Measurements from ENCODE around the gene MINDY4. TPM values are rescaled to one million over a fixed set of nuclear protein-coding genes. Genes with fewer than 3 reads are reported as not detected.
A peak's percentile ranks its signal among the peaks of the same experiment; 100 is the strongest.

The MINDY4 gene
- total and polyA plus RNA-seq, 8 donors, result 1.6 to 22.8 (median 6.4) TPM; not detected in 1

DNA sequence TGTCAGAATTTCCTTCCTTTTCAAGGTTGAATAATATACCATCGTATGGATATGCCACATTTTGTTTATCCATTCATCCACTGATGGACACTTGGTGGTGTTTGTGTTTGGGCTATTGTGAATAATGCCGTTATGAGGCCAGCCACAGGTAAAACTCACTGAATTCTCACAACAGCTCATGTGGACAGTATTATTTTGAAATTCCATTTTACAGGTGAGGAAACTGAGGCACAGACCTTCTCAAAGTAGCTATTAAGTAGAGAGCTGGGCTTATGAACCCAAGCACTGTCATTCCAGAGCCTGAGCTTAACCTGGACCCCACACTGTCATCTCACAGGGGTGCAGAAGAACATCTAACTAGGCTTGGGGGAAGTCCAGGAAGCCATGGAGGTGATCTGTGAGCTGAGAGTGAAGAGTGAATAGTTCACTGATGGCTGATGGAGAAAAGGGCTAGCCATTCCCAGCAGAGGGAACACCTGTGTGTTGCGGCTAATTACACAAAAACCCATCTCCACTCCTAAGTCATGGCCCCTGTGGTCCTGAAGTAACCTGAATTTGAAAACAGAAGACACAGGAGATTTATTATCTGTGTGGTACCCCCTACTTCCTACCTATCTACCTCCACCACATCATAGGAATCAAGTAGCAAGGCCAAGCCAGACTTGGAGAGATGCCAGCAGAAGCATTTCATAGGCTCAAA lies 10.6 kb upstream of the MINDY4 start:
- intact Hi-C loops (cut with DNase I; ENCODE audit: low total_unique reads), result no loop called here
- Histone ChIP-seq H3K4me3 (no peak overlapping the region), H3K36me3 (no peaks in the 10 kb centered on the region), H3K27me3 (no peaks in the 10 kb centered on the region), H3K27ac (peak overlapping the region in 2 of 5 donors; percentile 30 to 56), H3K9me3 (no peaks in the 10 kb centered on the region), H3K4me1 (peaks cover 8 to 70% (median 40%) of the 10 kb centered on the region in 4 donors)
- DNase-seq, result peak in 1 of 2 donors; percentile 56
- WGBS, 5 donors, result 92 to 96% (median 95%) methylated on average over 3 of the region's 3 CpGs
- TF ChIP-seq POLR2A (IDR thresholded peaks at IDR 0.05) (no peak), POLR2AphosphoS5 (IDR thresholded peaks at IDR 0.05) (no peak), EP300 (IDR thresholded peaks at IDR 0.05) (no peak)
- TF ChIP-seq, protein P1, sequence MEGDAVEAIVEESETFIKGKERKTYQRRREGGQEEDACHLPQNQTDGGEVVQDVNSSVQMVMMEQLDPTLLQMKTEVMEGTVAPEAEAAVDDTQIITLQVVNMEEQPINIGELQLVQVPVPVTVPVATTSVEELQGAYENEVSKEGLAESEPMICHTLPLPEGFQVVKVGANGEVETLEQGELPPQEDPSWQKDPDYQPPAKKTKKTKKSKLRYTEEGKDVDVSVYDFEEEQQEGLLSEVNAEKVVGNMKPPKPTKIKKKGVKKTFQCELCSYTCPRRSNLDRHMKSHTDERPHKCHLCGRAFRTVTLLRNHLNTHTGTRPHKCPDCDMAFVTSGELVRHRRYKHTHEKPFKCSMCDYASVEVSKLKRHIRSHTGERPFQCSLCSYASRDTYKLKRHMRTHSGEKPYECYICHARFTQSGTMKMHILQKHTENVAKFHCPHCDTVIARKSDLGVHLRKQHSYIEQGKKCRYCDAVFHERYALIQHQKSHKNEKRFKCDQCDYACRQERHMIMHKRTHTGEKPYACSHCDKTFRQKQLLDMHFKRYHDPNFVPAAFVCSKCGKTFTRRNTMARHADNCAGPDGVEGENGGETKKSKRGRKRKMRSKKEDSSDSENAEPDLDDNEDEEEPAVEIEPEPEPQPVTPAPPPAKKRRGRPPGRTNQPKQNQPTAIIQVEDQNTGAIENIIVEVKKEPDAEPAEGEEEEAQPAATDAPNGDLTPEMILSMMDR (IDR thresholded peaks at IDR 0.05), result no peak

DNA sequence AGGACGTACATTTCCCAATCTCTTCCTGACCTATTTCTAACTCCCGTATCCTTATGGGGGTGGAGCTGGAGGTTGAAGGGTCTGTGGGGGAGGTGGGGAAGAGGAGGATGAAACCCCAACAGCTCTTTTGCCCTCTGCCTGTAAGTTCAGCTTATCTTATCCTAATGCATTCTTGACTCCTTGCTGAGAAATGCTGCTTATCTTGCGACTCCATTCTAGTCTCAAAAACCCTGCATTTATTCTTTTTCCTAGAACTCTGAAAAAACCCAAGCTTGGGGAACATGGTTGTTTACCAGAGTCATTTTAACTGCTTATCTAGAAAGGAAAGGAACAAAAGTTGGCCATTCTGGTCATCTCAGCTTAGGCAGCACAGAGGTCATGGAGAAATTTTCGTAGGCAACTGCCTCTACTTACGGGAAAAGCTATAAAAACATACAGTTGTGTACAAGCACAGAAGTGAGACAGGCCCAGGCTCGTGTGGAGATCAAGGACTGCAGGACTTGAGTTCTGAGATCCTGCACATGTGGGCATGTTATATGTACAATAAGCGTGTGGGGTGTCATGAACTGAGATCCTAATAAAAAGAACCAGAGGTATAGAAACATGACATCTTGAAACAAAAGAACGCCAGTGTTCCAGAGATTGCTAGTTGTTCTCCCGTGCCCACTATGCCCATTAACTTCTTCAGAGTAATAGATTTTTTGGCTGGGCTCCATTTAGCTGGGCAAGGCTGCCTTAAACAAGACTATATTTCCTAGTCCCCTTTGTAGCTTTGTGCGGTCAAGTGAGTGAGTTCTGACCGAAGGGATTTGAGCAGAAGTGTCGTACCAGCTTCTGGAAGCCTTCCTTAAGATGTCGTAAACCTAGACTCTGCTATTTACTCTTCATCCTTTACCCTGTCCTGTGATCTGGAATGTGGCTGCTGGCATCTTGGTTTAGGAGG lies 9.7 kb upstream of the MINDY4 start:
- intact Hi-C loops (cut with DNase I; ENCODE audit: low total_unique reads), result no loop called here
- Histone ChIP-seq H3K27me3 (no peaks in the 10 kb centered on the region), H3K9me3 (no peaks in the 10 kb centered on the region), H3K4me3 (no peak overlapping the region), H3K36me3 (no peaks in the 10 kb centered on the region), H3K27ac (peak overlapping the region in 2 of 5 donors; percentile 30 to 56), H3K4me1 (peaks cover 8 to 70% (median 40%) of the 10 kb centered on the region in 4 donors)
- TF ChIP-seq POLR2A (IDR thresholded peaks at IDR 0.05) (no peak), POLR2AphosphoS5 (IDR thresholded peaks at IDR 0.05) (no peak), EP300 (IDR thresholded peaks at IDR 0.05) (no peak)
- TF ChIP-seq, protein P1 (IDR thresholded peaks at IDR 0.05), result no peak
- 50 to 64% (median 59%) methylated on average over 13 of the region's 13 CpGs for WGBS, 5 donors
- DNase-seq, result no peak

DNA sequence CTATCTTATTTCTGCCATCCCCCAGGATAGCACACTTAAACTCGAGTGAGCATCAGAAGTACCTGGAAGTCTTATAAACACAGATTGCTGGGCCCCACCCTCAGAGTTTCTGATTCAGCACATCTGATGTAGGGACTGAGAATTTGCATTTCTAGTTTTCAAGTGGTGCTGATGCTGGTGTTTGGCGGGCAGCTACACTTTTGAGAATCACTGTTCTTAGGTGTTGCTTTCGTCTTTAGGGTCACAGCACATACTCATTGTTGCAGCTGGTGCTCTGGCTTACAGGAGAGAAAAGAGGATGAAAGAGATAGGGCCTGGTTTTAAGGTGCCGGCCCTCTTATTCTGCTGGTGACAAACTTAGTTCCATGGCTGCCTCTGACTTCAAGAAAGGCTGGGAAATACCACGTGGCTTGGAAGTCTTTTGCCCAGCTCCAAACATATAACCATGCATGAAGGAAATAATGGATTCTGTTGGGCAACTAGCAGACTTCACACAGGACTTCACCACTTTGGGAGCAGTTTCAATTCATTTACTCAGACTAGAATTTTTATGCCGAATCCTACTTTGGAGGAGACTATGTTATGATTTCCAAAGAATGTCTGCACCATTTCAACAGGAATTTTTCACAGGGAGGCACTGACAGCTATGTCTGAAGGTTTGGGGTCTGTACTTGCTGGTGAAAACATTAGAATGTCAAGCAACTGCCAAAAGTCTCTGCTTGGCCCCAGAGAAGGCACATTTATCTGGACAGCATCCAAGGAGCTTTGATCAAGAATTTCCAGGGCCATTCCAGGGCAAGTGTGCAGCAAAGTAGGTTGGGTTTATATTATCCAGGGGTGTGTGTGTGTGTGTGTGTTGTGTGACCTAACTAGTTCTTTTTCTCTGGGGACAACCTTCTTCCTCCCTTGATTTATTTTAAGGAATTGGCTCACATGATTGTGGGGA lies 6.9 kb upstream of the MINDY4 start:
- H3K9me3 ChIP-seq, result no peaks in the 10 kb centered on the region
- intact Hi-C loops (cut with DNase I; ENCODE audit: low total_unique reads), result no loop called here
- TF ChIP-seq POLR2A (IDR thresholded peaks at IDR 0.05), result no peak
- peak in 1 of 3 donors; percentile 36 for TF ChIP-seq POLR2AphosphoS5 (IDR thresholded peaks at IDR 0.05)
- TF ChIP-seq EP300 (IDR thresholded peaks at IDR 0.05), result no peak
- TF ChIP-seq, protein P1 (IDR thresholded peaks at IDR 0.05), result no peak
- peak in 1 of 2 donors; percentile 66 for DNase-seq
- H3K27me3 ChIP-seq, result no peaks in the 10 kb centered on the region
- peak overlapping the region in 4 of 5 donors; percentile 9 to 71 (median 38) for H3K27ac ChIP-seq
- 65 to 76% (median 72%) methylated on average over 6 of the region's 6 CpGs for WGBS, 5 donors
- H3K4me1 ChIP-seq, result peaks cover 8 to 59% (median 30%) of the 10 kb centered on the region in 4 donors
- no peak overlapping the region for H3K4me3 ChIP-seq
- H3K36me3 ChIP-seq, result no peaks in the 10 kb centered on the region
